Left ventricle myocardium inferior (tissue), 1 donor: ENCODE measurements around the gene KCNK3. TPM values are rescaled to one million over a fixed set of nuclear protein-coding genes. Genes with fewer than 3 reads are reported as not detected.

ENCODE experiments used
- DNase-seq: peaks from one replicate; pipeline ENCODE4 v3.0.0-alpha.2; 2020
- H3K27ac ChIP-seq: fragments of 200-600 bp; replicated peaks from 2 replicates; pipeline ENCODE4 v1.8.0; 2021
- H3K27me3 ChIP-seq: fragments of 200-600 bp; 2 replicates; pipeline ENCODE4 v1.8.0; 2021; ENCODE audit warnings: low read depth
- H3K36me3 ChIP-seq: fragments of 200-600 bp; 2 replicates; pipeline ENCODE4 v1.8.0; 2021
- H3K4me1 ChIP-seq: fragments of 200-600 bp; 2 replicates; pipeline ENCODE4 v1.8.0; 2021
- H3K4me3 ChIP-seq: fragments of 200-600 bp; 2 replicates; pipeline ENCODE4 v1.8.0; 2021; ENCODE audit warnings: mild to moderate bottlenecking, moderate library complexity
- H3K9me3 ChIP-seq: fragments of 200-600 bp; replicated peaks from 2 replicates; pipeline ENCODE4 v1.8.0; 2021
- CTCF ChIP-seq: fragments of 200-600 bp; IDR thresholded peaks from 2 replicates; pipeline ENCODE4 v1.8.0; 2021; ENCODE audit warnings: antibody characterized with exemption, mild to moderate bottlenecking, borderline replicate concordance
- intact Hi-C: fragments of 100-400 bp; cut with micrococcal nuclease; formaldehyde crosslinking; loops from one replicate; pipeline ENCODE4 v1.11.0; 2022
- total RNA-seq: library from RNA; stranded (reverse); fragmentation: NEBNext Ultra II Directional; extraction: Animal tissue kit (Norgen Biotek cat#: 25700); gene quantifications from one replicate; pipeline ENCODE4 v1.2.1, GENCODE V29; 2021
- donor health status: DM: no; HTN: yes; CAD: no; lungs with severe emphysema.

KCNK3 gene
- total RNA-seq, 1 donor from 2014 or later, result 3.2 TPM

GRCh38 chr2:26679867-26680266 lies 12.7 kb upstream of the KCNK3 start:
- intact Hi-C loops, result no loop called here
- Histone ChIP-seq H3K27me3 (peaks cover 29% of the 10 kb centered on the region), H3K4me1 (no peaks in the 10 kb centered on the region), H3K9me3 (peaks cover 3% of the 10 kb centered on the region), H3K36me3 (no peaks in the 10 kb centered on the region), H3K27ac (no peak overlapping the region), H3K4me3 (no peak overlapping the region)
- DNase-seq, result no peak
- TF ChIP-seq CTCF, result no peak

DNA sequence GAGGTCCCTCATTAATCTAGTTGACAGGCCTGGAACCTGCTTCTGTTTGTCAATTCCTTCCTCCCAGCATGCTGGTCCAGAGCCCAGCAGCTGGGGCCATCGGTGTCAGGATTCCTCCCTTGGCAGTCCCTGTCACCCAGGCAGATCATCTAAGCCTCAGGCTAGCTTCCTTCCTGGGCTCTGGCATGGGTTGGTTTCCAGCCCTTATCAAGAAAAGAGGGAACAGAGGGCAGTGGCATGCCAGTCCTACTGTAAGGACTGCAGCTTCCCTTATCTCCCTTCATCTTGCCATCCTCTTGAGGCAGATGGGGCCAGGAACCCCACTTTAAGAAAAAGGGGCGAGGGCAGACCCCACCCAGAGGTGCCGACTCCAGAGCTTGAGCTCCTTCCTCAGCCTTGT lies 10.9 kb upstream of the KCNK3 start:
- Histone ChIP-seq H3K27ac (no peak overlapping the region), H3K4me3 (no peak overlapping the region), H3K27me3 (peaks cover 35% of the 10 kb centered on the region), H3K4me1 (no peaks in the 10 kb centered on the region), H3K36me3 (no peaks in the 10 kb centered on the region), H3K9me3 (peaks cover 3% of the 10 kb centered on the region)
- TF ChIP-seq CTCF, result no peak
- intact Hi-C loops, result no loop called here
- no peak for DNase-seq

GRCh38 chr2:26682155-26682554 lies 10.4 kb upstream of the KCNK3 start:
- no peak overlapping the region for H3K27ac ChIP-seq
- intact Hi-C loops, result no loop called here
- DNase-seq, result no peak
- H3K36me3 ChIP-seq, result no peaks in the 10 kb centered on the region
- peaks cover 34% of the 10 kb centered on the region for H3K27me3 ChIP-seq
- no peak overlapping the region for H3K4me3 ChIP-seq
- H3K4me1 ChIP-seq, result no peaks in the 10 kb centered on the region
- peaks cover 3% of the 10 kb centered on the region for H3K9me3 ChIP-seq
- TF ChIP-seq CTCF, result no peak

DNA sequence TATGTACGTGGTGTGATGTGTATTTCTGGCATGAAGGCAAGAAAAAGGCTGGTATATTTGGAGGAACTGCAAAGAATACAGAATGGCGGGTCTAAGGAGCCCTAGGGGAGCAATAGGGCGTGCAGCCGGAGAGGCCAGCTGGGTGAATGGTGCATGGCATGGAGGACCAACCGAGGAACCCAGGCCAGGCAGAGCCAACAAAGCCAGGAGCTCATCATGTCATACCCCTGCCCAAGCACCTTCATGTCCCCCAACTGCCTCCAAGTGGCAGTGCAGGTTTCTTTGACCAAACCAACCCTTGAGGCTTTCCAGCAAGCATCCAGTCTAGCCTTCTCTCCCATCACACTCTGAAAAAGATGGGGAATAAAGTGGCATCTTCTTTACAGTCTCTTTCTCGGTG lies 8.9 kb upstream of the KCNK3 start:
- Histone ChIP-seq H3K4me3 (no peak overlapping the region), H3K36me3 (no peaks in the 10 kb centered on the region), H3K9me3 (no peaks in the 10 kb centered on the region), H3K4me1 (no peaks in the 10 kb centered on the region), H3K27ac (no peak overlapping the region), H3K27me3 (peaks cover 26% of the 10 kb centered on the region)
- intact Hi-C loops, result no loop called here
- DNase-seq, result no peak
- no peak for TF ChIP-seq CTCF

DNA sequence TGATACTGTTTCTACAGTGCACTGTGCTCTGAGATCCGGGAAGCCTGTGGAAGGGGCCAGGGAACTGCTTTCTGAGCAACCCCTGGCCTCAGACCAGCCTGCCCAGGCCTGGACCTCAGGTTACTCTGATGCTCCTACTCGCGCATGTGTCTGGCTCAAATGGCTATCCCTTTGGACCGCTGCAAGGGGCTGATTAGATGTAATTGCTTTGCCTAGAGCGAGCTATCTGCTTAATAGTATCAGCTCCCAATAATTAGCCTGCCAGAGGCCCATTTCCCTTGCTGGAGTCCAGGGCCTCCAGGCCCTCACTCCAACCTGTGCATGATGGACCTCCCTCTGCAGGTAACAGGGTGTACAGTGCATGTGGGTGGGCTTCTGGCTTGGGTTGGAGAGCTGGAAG lies 7.2 kb upstream of the KCNK3 start:
- no peak for TF ChIP-seq CTCF
- Histone ChIP-seq H3K4me1 (no peaks in the 10 kb centered on the region), H3K9me3 (no peaks in the 10 kb centered on the region), H3K4me3 (no peak overlapping the region), H3K36me3 (no peaks in the 10 kb centered on the region), H3K27ac (no peak overlapping the region), H3K27me3 (peaks cover 32% of the 10 kb centered on the region)
- no peak for DNase-seq
- intact Hi-C loops, result no loop called here
